ENCODE results near the gene TOPAZ1.

TOPAZ1 gene

DNA sequence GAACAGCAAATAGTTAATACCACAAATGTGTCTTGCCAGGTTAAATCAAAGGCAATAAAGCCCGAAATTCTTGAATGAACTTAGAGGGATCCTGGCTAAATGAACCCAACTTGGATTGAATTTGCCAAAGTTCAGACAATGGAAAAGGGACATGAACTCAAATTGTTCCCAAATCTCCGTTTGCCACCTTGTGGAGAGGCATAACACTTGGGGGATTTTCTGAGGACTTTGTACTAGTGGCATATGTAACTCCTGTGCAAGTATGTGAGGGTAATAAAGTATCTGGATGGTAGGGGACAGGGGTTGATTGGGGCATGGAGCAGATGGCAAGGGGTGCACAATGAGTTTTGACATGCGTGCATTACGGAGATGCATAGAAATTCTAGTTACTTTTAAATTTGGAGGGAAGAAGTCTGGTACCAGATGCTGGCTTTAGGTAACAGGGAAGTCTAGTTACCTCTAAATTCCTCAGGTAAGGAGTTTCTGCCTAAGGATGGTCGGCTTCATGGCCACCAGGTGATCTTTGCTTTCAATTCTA lies 95.6 kb downstream of the TOPAZ1 start:
- TF ChIP-seq, protein P1, sequence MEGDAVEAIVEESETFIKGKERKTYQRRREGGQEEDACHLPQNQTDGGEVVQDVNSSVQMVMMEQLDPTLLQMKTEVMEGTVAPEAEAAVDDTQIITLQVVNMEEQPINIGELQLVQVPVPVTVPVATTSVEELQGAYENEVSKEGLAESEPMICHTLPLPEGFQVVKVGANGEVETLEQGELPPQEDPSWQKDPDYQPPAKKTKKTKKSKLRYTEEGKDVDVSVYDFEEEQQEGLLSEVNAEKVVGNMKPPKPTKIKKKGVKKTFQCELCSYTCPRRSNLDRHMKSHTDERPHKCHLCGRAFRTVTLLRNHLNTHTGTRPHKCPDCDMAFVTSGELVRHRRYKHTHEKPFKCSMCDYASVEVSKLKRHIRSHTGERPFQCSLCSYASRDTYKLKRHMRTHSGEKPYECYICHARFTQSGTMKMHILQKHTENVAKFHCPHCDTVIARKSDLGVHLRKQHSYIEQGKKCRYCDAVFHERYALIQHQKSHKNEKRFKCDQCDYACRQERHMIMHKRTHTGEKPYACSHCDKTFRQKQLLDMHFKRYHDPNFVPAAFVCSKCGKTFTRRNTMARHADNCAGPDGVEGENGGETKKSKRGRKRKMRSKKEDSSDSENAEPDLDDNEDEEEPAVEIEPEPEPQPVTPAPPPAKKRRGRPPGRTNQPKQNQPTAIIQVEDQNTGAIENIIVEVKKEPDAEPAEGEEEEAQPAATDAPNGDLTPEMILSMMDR (IDR thresholded peaks at IDR 0.05; ENCODE audit: low read depth, low read length) = no peak
- peak; percentile 6 to 15 for DNase-seq (ENCODE audit: low read depth in 2 of 2)
- peak overlapping the region; percentile 70 to 77 for H3K4me3 ChIP-seq (replicated peaks in 1 of 2; ENCODE audit: low read depth in 2 of 2, low read length in 2 of 2)

DNA sequence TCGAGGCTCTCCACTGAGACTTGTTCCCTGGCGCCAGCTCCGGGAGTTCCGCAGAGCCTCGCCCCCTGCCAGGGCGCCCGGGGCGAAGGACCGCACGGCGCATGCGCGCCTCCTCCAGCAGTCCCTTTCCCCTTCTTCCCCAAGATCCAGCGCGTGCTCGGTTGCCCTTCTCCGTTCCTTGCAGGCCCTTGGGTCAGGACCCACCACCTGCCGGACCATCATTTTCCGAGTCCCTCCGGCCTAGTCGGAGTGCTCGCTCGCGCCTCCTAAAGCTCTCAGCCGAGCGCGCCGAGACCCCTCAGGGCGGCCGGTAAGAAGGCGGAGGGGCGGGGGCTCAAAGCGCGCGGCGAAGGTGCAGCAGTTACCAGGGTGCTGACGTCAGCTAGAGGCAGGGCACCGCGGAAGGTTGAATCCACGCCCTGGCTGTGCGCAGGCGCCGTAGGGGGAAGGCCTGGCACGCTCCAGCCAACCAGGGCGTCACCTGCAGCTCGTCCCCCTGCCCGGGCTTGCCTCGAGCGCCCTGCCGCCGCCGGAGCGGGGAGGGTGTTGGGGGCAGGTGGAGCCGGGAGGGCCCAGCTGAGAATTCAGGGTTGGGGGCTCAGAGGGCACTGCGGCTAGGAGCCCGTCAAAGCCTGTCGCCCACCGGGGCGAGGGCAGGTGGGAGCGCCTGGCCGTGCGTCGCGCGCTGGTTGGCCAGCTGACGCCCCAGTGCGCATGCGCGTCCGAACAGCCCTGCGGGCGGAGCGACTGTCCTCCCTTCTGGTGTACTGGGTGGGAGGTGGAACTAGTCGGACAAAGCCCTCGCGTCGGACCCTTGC lies 96.5 kb downstream of the TOPAZ1 start, which contains the start of gene TCAIM:
Gene TCAIM, plus strand, starts transcription at position 757 of the 818 bp plus-strand sequence. CDS start 16,017 bp downstream, outside the sequence.
- DNase-seq (ENCODE audit: low read depth in 2 of 2) = peak; percentile 98
- TF ChIP-seq, protein P1 (IDR thresholded peaks at IDR 0.05; ENCODE audit: low read depth, low read length) = no peak
- peak within 1 kb of the TSS; percentile 70 to 77 for H3K4me3 ChIP-seq (replicated peaks in 1 of 2; ENCODE audit: low read depth in 2 of 2, low read length in 2 of 2)

DNA sequence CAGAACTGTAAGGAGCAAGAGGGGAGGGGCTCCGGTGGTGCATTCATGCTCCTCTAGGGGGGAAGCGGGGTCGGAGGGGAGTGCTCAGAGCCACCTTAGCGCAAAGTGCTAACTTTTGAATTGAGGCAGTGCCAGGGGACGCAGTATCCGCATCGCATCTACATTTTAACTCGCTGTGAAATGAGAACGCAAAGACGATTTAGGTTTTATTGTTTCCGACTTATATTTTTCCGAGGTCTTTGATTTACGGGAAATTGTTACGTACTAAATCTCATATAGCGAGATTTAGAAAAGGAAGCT lies 97.1 kb downstream of the TOPAZ1 start:
- no peak for DNase-seq (ENCODE audit: low read depth in 2 of 2)
- TF ChIP-seq, protein P1 (IDR thresholded peaks at IDR 0.05; ENCODE audit: low read depth, low read length) = no peak

DNA sequence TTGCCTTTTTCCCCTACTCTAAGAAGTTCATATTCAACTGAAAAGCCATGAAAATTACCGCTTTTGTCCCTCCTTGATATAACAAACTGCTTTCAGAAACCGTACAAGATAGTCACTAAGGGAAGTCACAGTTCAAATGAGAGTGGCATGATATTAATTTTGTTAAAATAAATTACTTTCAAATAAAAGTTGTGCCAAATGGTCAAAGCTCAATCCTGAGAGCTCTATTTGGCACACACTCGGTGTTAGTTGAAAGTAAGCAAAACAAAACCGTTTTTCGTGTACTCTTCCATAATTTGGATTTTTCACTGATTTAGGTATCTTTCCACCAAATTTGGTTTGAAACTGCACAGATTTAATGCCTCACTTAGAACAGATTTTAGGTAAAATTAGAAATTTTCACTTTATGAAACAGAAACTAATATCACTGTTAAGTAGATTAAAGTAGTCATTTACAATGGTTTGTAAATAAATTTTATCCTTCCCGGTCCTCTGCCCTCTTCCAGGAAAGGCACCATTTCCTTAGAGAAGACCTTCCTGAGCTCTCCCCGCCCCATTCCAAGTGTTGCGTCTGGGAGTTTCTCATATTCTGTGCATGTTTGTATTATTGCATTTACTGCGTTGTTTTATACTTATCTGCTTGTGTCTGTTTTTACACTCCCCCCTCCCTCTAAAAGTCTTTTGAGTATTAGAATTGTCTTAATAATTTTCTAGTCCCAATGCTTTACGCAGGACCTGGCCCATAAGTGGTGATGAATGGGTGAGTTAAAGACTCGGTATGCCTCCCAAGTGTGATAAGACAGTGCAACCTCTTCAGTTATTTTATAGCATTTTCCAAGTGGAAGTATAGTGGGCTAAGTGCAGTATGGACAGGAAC lies 97.7 kb downstream of the TOPAZ1 start:
- peak in 1 of 2 donors; percentile 18 for DNase-seq (ENCODE audit: low read depth in 2 of 2)
- TF ChIP-seq, protein P1 (IDR thresholded peaks at IDR 0.05; ENCODE audit: low read depth, low read length) = no peak
- H3K4me3 ChIP-seq (replicated peaks in 1 of 2; ENCODE audit: low read depth in 2 of 2, low read length in 2 of 2) = peak overlapping the region; percentile 70 to 77

More for the DNA sequence above, 97.1 kb downstream of the TOPAZ1 start:
- peak overlapping the region; percentile 70 to 77 for H3K4me3 ChIP-seq (replicated peaks in 1 of 2; ENCODE audit: low read depth in 2 of 2, low read length in 2 of 2)

DNA sequence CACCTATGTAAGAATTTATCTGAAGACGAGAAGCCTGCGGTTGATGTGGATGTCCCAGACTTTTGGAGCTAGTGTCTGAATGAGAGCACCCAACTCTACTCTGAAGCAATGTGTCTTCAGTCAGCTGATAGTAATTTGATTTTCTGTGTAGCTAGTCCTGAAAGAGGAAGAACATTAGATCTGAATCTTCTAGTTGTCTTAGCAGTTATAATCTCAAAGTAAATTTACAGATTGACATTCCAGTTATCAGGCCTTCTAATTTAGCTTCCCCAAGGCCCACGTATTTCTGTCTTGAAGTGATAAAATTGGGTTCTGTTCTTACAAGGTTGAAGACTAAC lies 98.3 kb downstream of the TOPAZ1 start:
- TF ChIP-seq, protein P1 (IDR thresholded peaks at IDR 0.05; ENCODE audit: low read depth, low read length) = no peak
- peak overlapping the region in 1 of 2 donors; percentile 77 for H3K4me3 ChIP-seq (replicated peaks in 1 of 2; ENCODE audit: low read depth in 2 of 2, low read length in 2 of 2)
- DNase-seq (ENCODE audit: low read depth in 2 of 2) = no peak

DNA sequence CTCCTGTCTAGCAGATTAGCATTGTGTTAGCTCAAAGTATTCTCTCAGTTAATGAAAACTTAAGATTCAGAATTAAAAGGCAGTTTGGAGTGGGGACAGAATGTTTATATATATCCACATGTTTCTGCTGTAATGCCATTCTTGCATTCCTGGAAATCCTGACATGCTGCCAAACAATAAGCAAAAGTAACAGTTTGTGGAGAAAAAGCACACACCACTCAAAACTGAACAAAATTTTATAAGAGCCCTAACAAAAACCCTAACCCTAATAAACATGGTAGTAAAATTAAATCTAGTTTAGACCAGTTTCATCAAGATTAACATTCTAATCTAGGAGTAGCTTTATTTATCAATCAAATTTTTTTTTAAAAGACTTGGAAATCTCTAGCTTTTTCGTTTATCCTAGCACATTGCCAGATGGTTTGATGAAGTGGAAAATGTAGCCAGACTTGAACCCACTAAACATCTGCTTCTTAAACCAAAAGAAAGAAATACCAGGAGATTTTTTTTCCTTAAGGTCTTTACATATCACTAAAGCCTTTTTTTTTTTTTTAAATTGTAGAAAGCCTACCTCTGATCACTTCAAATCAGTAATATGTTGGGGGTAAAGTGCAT lies 100.6 kb downstream of the TOPAZ1 start:
- TF ChIP-seq, protein P1 (IDR thresholded peaks at IDR 0.05; ENCODE audit: low read depth, low read length) = no peak
- DNase-seq (ENCODE audit: low read depth in 2 of 2) = peak; percentile 73 to 86

More for the DNA sequence above, 100.6 kb downstream of the TOPAZ1 start:
- H3K4me3 ChIP-seq (replicated peaks in 1 of 2; ENCODE audit: low read depth in 2 of 2, low read length in 2 of 2) = no peak overlapping the region
